Muscle layer of colon (tissue), 2 donors: ENCODE results near the gene AURKAIP1.
A peak's percentile ranks its signal among the peaks of the same experiment; 100 is the strongest.

Source experiments
- H3K27ac ChIP-seq: one replicate; pipeline ENCODE4 v1.7.0; 2013; ENCODE audit warnings: low read depth, mild to moderate bottlenecking, low read length, moderate library complexity
- H3K27me3 ChIP-seq, 2 donors: one replicate each; pipeline ENCODE4 v1.7.0; 2013; ENCODE audit warnings: low read length in 2 of 2, mild to moderate bottlenecking in 2 of 2; ENCODE audit not compliant: insufficient read depth in 2 of 2, control insufficient read depth in 1 of 2
- H3K36me3 ChIP-seq: one replicate; pipeline ENCODE4 v1.7.0; 2013; ENCODE audit warnings: mild to moderate bottlenecking, low read length; ENCODE audit not compliant: insufficient read depth
- H3K4me1 ChIP-seq: one replicate; pipeline ENCODE4 v1.7.0; 2013; ENCODE audit warnings: mild to moderate bottlenecking, low read length; ENCODE audit not compliant: insufficient read depth
- H3K4me3 ChIP-seq, 2 donors: one replicate each; pipeline ENCODE4 v1.7.0; 2013; ENCODE audit warnings: low read length in 2 of 2, low read depth in 1 of 2, mild to moderate bottlenecking in 1 of 2, moderate library complexity in 1 of 2
- H3K9ac ChIP-seq: one replicate; pipeline ENCODE4 v1.7.0; 2013; ENCODE audit warnings: low read length
- H3K9me3 ChIP-seq: one replicate; pipeline ENCODE4 v1.7.0; 2013; ENCODE audit warnings: mild to moderate bottlenecking, low read length
- donor health status: abdominal sarcoma.
- donor health status: Adenocarcinoma of cecum.

AURKAIP1 gene

DNA sequence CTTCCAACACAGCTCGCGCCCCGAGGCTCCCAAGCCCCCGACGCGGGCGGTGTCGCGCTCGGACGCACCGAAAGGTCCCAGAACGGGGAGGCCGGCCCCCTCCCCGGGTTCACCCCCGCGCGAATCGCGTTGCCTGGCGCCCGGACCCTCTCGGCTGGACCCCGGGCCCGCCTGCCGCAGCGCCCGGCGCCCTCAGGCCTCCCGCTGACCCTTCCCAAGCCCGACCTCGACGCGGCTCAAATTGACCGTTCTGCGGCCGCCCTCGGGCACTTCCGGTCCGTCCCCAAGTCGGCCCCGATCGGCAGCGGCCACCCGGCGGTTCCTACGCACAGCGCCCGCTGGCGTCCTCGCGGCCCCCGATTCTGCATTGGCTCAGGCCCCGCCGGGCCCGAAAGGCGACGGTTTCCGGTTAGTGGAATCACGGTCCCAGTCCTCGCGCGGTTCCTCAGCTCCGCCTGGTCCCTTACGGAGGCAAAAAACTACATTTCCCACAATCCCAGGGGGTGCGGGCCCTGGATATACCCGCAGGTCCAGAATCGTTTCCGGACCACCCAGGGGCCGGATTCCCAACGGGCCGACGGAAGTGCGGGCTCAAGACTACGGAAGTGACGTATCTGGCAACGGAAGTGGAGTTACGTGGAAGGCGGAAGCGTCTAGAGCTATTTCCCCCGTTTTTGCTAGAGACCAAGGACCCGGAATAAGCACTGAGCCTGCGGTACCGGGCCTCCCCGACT is at the start of gene AURKAIP1:
Gene AURKAIP1 (minus strand): TSS at position 279 of the 734 bp plus-strand sequence. CDS start 451 bp downstream, outside the sequence.
- peaks cover 23% of the 10 kb centered on the region for H3K4me1 ChIP-seq
- no peaks in the 10 kb centered on the region for H3K9me3 ChIP-seq
- peaks cover 14% of the 10 kb centered on the region for H3K36me3 ChIP-seq
- no peaks in the 10 kb centered on the region for H3K27me3 ChIP-seq
- peak within 1 kb of the TSS; percentile 71 to 76 for H3K4me3 ChIP-seq
- peak within 1 kb of the TSS; percentile 98 for H3K27ac ChIP-seq
- H3K9ac ChIP-seq: peak within 1 kb of the TSS; percentile 53

DNA sequence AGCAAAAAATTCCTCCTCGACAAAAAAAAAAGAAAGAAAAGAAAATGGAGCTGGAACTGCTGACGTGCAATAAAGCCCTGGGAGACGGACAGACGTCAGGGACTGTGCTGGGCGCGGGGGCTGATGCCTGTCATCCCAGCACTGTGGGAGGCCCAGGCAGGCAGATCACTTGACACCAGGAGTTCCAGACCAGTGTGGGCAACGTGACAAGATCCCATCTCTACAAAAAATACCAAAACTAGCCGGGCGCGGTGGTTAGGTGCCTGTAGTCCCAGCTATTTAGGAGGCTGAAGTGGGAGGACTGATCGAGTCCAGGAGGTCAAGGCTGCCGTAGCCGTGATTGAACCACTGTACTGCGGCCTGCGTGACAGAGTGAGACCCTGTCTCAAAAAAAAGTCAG is 49.7 kb upstream of the AURKAIP1 start:
- Histone ChIP-seq H3K4me3 (no peak overlapping the region), H3K9ac (no peak overlapping the region), H3K27me3 (peaks cover 0 to 4% of the 10 kb centered on the region in 2 donors), H3K9me3 (no peaks in the 10 kb centered on the region), H3K4me1 (peaks cover 12% of the 10 kb centered on the region), H3K27ac (no peak overlapping the region), H3K36me3 (no peaks in the 10 kb centered on the region)

DNA sequence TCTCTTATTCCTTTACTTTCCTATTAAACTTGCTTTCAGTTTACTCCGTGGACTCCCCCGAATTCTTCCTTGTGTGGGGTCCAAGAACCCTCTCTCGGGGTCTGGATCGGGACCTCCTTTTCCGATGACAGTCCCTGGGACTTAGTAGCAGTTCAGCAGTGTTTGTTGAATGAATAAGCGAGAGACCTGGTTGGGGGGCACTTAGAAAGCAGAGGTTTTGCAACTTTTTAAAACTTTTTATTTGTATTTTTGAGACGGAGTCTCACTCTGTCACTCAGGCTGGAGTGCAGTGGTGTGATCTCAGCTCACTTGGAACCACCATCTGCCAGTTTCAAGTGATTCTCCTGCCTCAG is 48.2 kb upstream of the AURKAIP1 start:
- no peaks in the 10 kb centered on the region for H3K36me3 ChIP-seq
- no peak overlapping the region for H3K4me3 ChIP-seq
- peaks cover 8% of the 10 kb centered on the region for H3K4me1 ChIP-seq
- H3K9me3 ChIP-seq: no peaks in the 10 kb centered on the region
- H3K9ac ChIP-seq: no peak overlapping the region
- H3K27me3 ChIP-seq: peaks cover 0 to 4% of the 10 kb centered on the region in 2 donors
- no peak overlapping the region for H3K27ac ChIP-seq

DNA sequence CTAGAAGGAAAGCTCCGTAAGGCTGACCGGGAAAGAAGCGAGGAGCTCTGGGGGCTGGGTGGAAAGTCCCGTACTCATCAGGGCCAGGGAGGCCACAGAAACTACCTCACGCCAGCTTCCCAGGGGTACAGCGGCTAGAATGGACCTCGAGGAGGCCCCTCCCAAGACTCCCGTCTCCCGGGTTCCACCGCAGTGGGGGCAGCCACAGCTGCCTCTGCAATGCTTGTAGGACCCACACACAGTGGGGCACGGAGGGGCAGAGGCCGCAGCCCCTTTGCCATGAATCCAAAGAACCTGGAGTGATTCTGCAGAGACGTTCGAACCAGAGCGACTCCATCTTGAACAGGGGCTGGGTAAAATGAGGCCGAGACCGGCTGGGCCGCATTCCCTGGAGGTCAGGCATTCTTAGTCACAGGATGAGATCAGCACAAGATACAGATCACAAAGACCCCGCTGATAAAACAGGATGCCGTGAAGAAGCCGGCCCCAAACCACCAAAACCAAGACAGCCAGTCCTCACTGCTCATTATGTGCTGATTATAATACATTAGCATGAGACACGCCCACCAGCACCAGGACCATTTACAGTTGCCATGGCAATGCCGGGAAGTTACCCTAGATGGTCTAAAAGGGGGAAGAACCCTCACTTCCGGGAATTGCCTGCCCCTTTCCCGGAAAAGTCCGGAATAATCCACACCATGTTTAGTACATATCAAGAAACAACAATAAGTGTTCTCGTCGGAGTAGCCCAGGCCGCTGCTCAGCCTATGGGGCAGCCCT is 47.6 kb upstream of the AURKAIP1 start:
- Histone ChIP-seq H3K9me3 (no peaks in the 10 kb centered on the region), H3K27ac (no peak overlapping the region), H3K4me1 (peaks cover 8% of the 10 kb centered on the region), H3K4me3 (no peak overlapping the region), H3K27me3 (peaks cover 0 to 4% of the 10 kb centered on the region in 2 donors), H3K36me3 (no peaks in the 10 kb centered on the region), H3K9ac (no peak overlapping the region)

DNA sequence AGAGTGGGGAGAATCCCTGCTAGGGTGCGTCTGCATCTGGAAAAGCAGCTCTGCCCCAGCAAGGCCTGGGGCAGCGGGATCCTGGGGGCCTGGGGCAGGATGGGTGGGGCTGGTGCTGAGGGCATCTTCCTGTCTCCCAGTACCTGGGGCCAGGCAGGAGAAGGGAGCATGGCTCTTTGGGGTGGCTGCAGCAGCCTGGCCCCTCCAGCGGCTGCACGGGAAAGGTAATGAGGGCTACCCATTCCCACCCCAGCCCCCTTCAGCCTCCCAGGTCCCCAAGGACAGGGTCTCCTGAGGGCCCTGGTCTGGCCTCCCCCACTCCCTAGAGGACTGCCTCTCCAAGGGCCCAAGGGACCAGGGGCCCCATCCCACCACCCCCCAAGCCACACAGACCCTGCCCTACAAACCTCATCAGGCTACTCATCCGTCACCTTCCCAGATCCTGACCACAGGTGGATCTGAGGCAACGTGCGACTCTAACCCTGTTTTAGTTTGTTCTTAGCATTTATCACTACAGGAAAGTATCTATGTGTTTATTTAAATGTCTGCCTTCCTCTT is 47.0 kb upstream of the AURKAIP1 start:
- Histone ChIP-seq H3K4me1 (peaks cover 8% of the 10 kb centered on the region), H3K9ac (no peak overlapping the region), H3K27me3 (peaks cover 0 to 4% of the 10 kb centered on the region in 2 donors), H3K36me3 (no peaks in the 10 kb centered on the region), H3K27ac (no peak overlapping the region), H3K9me3 (no peaks in the 10 kb centered on the region), H3K4me3 (no peak overlapping the region)

DNA sequence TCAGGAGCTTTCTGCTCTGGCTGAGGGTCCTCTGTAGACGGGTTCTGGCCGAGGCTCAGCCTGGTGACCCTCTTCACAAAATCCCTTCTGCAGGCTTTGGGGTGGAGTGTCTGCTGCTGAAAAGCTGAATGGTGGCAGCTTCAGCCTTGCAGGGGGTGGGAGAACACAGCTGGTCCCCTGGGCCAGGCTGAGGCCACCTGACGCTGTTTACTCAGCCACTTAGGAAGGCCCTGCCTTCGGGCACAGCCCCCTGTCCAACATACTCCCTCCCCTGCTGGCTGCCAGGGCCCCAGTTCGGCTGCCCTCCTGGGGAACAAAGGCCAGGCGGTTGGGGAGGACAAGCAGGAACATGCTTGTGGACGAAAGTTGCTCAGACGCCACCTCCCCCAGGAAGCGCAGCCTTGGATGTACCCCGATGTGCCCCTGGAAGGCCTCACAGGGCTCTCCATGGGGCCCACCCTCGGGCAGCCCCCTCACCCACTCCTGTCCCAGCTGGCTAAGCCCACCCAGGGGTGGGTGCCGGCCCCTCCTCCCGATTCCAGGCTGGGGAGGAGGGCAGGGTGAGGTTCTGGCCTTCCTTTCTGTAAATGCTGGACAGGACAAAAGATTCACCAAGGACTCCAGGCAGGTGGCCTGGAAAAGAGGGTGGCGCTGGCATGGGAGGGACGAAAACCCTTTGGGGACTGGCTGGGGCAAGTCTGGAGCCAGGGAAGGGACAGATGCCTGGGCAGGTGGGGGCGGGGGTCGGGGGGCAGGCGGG is 46.3 kb upstream of the AURKAIP1 start, which contains the start of gene ANKRD65:
Gene ANKRD65 (minus strand): TSS at position 130 of the 760 bp plus-strand sequence. CDS start 271 bp downstream, outside the sequence.
- Histone ChIP-seq H3K27ac (no peak within 1 kb of the TSS), H3K9me3 (no peaks in the 10 kb centered on the region), H3K36me3 (no peaks in the 10 kb centered on the region), H3K9ac (peak within 1 kb of the TSS; percentile 27), H3K4me1 (peaks cover 8% of the 10 kb centered on the region), H3K4me3 (peak within 1 kb of the TSS; percentile 35 to 42), H3K27me3 (peaks cover 0 to 4% of the 10 kb centered on the region in 2 donors)

DNA sequence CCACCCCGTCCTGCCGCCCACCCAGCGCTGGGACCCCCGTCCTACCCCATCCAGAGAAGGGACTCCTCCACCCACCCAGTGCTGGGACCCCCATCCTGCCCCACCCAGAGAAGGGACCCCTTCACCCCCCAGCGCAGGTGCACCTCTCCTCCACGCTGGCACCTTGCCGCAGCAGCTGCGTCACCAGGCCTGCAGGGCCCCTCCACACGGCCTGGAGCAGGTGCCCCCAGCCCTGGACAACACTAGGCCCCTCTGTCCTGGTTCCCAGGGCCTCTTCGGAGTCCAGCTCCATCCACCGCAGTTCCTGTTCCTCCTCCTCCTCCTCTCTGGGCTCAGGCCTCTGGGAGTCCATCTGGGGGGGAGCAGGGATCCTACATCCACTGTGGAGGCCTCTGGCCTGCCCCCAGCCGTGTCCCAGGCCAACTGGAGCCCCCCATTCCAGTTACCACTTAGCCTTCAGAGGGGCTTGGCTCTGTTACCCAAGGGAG is 45.7 kb upstream of the AURKAIP1 start:
- Histone ChIP-seq H3K4me3 (peak overlapping the region; percentile 35 to 42), H3K36me3 (no peaks in the 10 kb centered on the region), H3K9ac (peak overlapping the region; percentile 27), H3K9me3 (no peaks in the 10 kb centered on the region), H3K27me3 (peaks cover 0 to 4% of the 10 kb centered on the region in 2 donors), H3K4me1 (peaks cover 8% of the 10 kb centered on the region), H3K27ac (no peak overlapping the region)

DNA sequence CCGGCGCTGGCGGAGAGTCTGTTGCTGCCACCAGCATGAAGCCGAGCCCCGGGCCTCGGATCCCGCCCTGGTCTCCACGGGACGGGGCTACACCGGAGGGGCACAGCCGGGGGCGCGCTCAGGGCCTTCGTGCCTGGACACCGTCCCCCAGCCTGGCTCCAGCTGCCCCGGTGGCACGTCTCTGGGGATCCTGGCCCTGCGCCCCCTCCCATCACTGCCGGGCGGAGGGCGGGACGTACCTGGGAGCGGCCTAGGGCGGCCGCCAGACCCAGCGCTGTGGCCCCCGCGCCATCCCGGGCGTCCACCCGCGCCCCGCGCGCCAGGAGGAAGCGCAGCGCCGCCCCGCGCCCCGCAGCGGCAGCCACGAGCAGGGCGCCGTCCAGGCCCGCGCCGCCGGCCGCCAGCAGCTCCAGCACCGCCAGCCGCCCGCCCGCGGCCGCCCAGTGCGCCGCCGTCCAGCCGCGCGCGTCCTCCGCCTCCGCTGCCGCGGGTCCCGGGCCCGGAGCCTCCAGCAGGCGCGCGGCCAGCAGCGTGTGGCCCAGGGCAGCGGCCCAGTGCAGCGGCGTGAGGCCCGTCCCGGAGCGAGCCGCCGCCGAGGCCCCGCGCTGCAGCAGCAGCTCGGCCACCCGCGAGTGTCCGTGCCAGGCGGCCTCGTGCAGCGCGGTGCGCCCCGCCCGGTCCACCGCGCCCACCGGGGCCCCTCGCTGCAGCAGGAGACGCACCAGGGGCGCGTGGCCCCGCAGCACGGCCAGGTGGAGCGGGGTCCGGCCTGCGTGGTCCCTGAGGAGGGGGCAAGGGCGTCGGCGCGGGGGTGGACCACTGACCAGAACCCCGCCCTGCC is 45.0 kb upstream of the AURKAIP1 start:
- Histone ChIP-seq H3K9me3 (no peaks in the 10 kb centered on the region), H3K27ac (peak overlapping the region; percentile 56), H3K9ac (no peak overlapping the region), H3K4me1 (peaks cover 8% of the 10 kb centered on the region), H3K27me3 (peaks cover 0 to 4% of the 10 kb centered on the region in 2 donors), H3K36me3 (no peaks in the 10 kb centered on the region), H3K4me3 (peak overlapping the region; percentile 43 to 54)

DNA sequence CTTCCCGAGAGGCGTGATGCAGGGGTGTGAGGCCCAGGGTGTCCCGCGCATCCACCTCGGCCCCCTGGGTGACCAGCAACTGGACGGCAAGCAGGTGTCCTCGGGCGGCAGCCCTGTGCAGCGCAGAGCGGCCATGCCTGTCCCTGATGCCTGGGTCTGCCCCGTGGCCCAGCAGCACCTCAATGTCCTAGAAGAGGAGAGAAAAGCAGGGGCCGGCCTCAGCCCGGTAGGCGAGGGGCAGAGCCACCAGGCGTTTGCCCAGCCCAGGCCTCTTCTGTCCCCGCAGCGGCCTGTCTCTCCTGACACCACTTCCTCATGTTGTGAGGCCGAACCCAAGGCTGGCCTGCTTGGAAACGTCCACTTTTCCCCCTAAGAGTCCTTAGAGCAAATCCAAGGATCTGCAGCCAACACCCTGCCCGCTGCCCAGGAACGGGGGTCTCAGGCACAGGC is 44.4 kb upstream of the AURKAIP1 start:
- Histone ChIP-seq H3K9me3 (no peaks in the 10 kb centered on the region), H3K36me3 (no peaks in the 10 kb centered on the region), H3K4me1 (peaks cover 8% of the 10 kb centered on the region), H3K27me3 (peaks cover 0 to 4% of the 10 kb centered on the region in 2 donors), H3K4me3 (peak overlapping the region; percentile 43 to 54), H3K27ac (peak overlapping the region; percentile 56), H3K9ac (no peak overlapping the region)
